ENCODE data around the gene TECR. TPM values are rescaled to one million over a fixed set of nuclear protein-coding genes. Genes with fewer than 3 reads are reported as not detected.

Gene TECR
- 35.8 and 46.2 TPM in 2 replicates for total RNA-seq (2012; rRNA removed)
- polyA plus RNA-seq (2012; rRNA removed): 81.2 and 102 TPM in 2 replicates
- polyA plus RNA-seq (2012; cell fraction: cytosol; rRNA removed): 74.3 and 124 TPM in 2 replicates
- 111 and 215 TPM in 2 replicates for polyA plus RNA-seq (2012; cell fraction: nucleus; rRNA removed; ENCODE audit: low replicate concordance)
- Bru-seq, nascent RNA: percentile 46 among the genes with signal in this experiment
- percentile 71 among the genes with signal in this experiment for BruChase-seq, experiment 1, labeled RNA remaining after a 6-hour chase
- percentile 61 among the genes with signal in this experiment for BruChase-seq, experiment 2, labeled RNA remaining after a 2-hour chase
- long read RNA-seq, transcript TECR-201 (13 exons, 1,171 nt): major isoform, 21 of 44 reads
- long read RNA-seq, partial matches to known transcripts: 19 of 44 reads
- long read RNA-seq, other reads (novel, unspliced or antisense): 1 of 44 reads

- Histone ChIP-seq H3K79me1 (ENCODE audit: low read depth in 1 of 2, low read length in 2 of 2) (peaks cover 10 to 36% of the 10 kb centered on the region in 2 experiments; a peak in 3 of 4 replicates), H3K27me3 (ENCODE audit: control insufficient read depth, insufficient read depth, low read length) (no peaks in the 10 kb centered on the region), H3K4me2 (ENCODE audit: low read depth, low read length) (peak within 1 kb of the TSS; percentile 92), H2AK9ac (replicated peaks; ENCODE audit: low read depth, low read length, poor library complexity) (peak within 1 kb of the TSS; percentile 87), H2AFZ (replicated peaks; ENCODE audit: low read length, poor library complexity) (peak within 1 kb of the TSS; percentile 97), H3K14ac (replicated peaks; ENCODE audit: low read depth, low read length) (peak within 1 kb of the TSS; percentile 66), H3K9me3 (ENCODE audit: control insufficient read depth, insufficient read depth, low read length) (no peaks in the 10 kb centered on the region), H2BK15ac (ENCODE audit: low read depth, low read length) (peak within 1 kb of the TSS; percentile 25; the same call in 1 of the 3 replicates), H3K56ac (ENCODE audit: extremely low read depth, insufficient read depth, low read length) (peak within 1 kb of the TSS; percentile 47), H2AK5ac (ENCODE audit: low read depth, low read length) (peak within 1 kb of the TSS; percentile 34; the same call in 1 of the 2 replicates), H4K5ac (ENCODE audit: low read depth, low read length) (peak within 1 kb of the TSS; percentile 69), H4K20me1 (ENCODE audit: insufficient read depth, low read length) (peaks cover 3% of the 10 kb centered on the region; the same call in 1 of the 2 replicates), H3K18ac (ENCODE audit: low read depth, low read length) (peak within 1 kb of the TSS; percentile 14; the same call in 1 of the 2 replicates), H3K4me1 (ENCODE audit: control insufficient read depth, insufficient read depth, low read length) (peaks cover 2% of the 10 kb centered on the region; the same call in 1 of the 2 replicates), H4K91ac (ENCODE audit: insufficient read depth, low read depth, low read length) (peak within 1 kb of the TSS; percentile 10; the same call in 1 of the 2 replicates), H2BK120ac (ENCODE audit: low read depth, low read length) (0 out of 2 replicates have a peak within 1 kb of the TSS, but pooled peaks have one; percentile 13), H3K9me1 (ENCODE audit: insufficient read depth, low read length) (peaks cover 5% of the 10 kb centered on the region; the same call in 1 of the 2 replicates), H3K4me3 (ENCODE audit: insufficient read depth, low read depth, low read length) (peak within 1 kb of the TSS; percentile 80), H3K4ac (ENCODE audit: low read depth, low read length) (peak within 1 kb of the TSS; percentile 73), H3K9ac (ENCODE audit: low read depth, low read length) (peak within 1 kb of the TSS; percentile 89), H2BK5ac (ENCODE audit: low read depth, low read length, poor library complexity, severe bottlenecking) (peak within 1 kb of the TSS; percentile 60), H3K23ac (ENCODE audit: low read depth, low read length) (peak within 1 kb of the TSS; percentile 77; the same call in 1 of the 2 replicates), H2BK20ac (ENCODE audit: low read depth, low read length) (no peak within 1 kb of the TSS), H3K27ac (ENCODE audit: insufficient read depth, low read length) (peak within 1 kb of the TSS; percentile 78), H4K8ac (ENCODE audit: low read depth in 2 of 2, low read length in 2 of 2) (peak within 1 kb of the TSS; percentile 9 to 82; a peak in 3 of 4 replicates), H3K36me3 (ENCODE audit: control insufficient read depth, insufficient read depth, low read length) (no peaks in the 10 kb centered on the region)
- in situ Hi-C loops (cut with MboI; ENCODE audit: low sequenced_read_pairs): no loop called here
- TF ChIP-seq CEBPB (IDR thresholded peaks at IDR 0.05; ENCODE audit: low read depth, low read length) (peak; percentile 70), MAZ (IDR thresholded peaks at IDR 0.05; ENCODE audit: borderline replicate concordance, low read depth, low read length) (peak; percentile 67; the same call in 1 of the 2 replicates), MXI1 (IDR thresholded peaks at IDR 0.05; ENCODE audit: borderline replicate concordance, low read depth, low read length) (peak; percentile 45; the same call in 1 of the 2 replicates), FOS (IDR thresholded peaks at IDR 0.05; ENCODE audit: low read depth, low read length) (no peak), RCOR1 (IDR thresholded peaks at IDR 0.05; ENCODE audit: insufficient replicate concordance, low read length) (no peak), USF2 (IDR thresholded peaks at IDR 0.05; ENCODE audit: low read depth, low read length) (peak; percentile 60), CTCF (conservative IDR thresholded peaks at IDR 0.05; ENCODE audit: low read depth, low read length) (no peak), POLR2A (IDR thresholded peaks at IDR 0.05; ENCODE audit: low read depth, low read length) (peak; percentile 93), RAD21 (IDR thresholded peaks at IDR 0.05; ENCODE audit: low read length) (no peak), MAFK (IDR thresholded peaks at IDR 0.05; ENCODE audit: low read depth, low read length) (peak; percentile 65), RFX5 (IDR thresholded peaks at IDR 0.05; ENCODE audit: low read depth, low read length) (no peak)
- DNase-seq (peak; percentile 100), ATAC-seq (ENCODE audit: low read depth) (peak; percentile 99)
- dilution Hi-C loops (cut with HindIII; ENCODE audit: low sequenced_read_pairs, unreplicated experiment): no loop called here
- 1% methylated on average over 29 of the region's 59 CpGs; no CpG with 5 or more reads in 1 of the 2 experiments for WGBS, 2 experiments (ENCODE audit: extremely low coverage in 2 of 2, insufficient read length in 1 of 2)
- intact Hi-C loops (cut with micrococcal nuclease): no loop called here
- BruUV-seq (replicated peaks): no TSS peak
- ChIA-PET CTCF (no interaction called here), POLR2A (ENCODE audit: unreplicated experiment) (no interaction called here)
These were observed at the start of gene TECR for GRCh38 chr19:14529254-14530004. Gene TECR, plus strand, starts transcription at chr19:14529594. Its CDS starts 103 bp downstream, at chr19:14529697.

Data from IMR-90 (cell line).